Subcutaneous adipose tissue (tissue), 4 donors: ENCODE data around the gene LYPLA2. TPM values are rescaled to one million over a fixed set of nuclear protein-coding genes. Genes with fewer than 3 reads are reported as not detected.

Experiments used
- total RNA-seq, 4 donors: library from RNA; depleted of rRNA; stranded (reverse); fragments of >200 nt; gene quantifications; one replicate each; pipeline ENCODE4 v1.1.0, GENCODE V29; 2016
- TF ChIP-seq, protein P1 (sequence below): fragments of 450-650 bp; IDR thresholded peaks from one replicate; pipeline ENCODE4 v1.5.1; 2016; ENCODE audit warnings: low read depth, mild to moderate bottlenecking, control low read depth, antibody characterized with exemption, moderate library complexity

Gene LYPLA2
- total RNA-seq, 4 donors from 2014 or later: 20.3 to 34.0 (median 27.5) TPM

DNA sequence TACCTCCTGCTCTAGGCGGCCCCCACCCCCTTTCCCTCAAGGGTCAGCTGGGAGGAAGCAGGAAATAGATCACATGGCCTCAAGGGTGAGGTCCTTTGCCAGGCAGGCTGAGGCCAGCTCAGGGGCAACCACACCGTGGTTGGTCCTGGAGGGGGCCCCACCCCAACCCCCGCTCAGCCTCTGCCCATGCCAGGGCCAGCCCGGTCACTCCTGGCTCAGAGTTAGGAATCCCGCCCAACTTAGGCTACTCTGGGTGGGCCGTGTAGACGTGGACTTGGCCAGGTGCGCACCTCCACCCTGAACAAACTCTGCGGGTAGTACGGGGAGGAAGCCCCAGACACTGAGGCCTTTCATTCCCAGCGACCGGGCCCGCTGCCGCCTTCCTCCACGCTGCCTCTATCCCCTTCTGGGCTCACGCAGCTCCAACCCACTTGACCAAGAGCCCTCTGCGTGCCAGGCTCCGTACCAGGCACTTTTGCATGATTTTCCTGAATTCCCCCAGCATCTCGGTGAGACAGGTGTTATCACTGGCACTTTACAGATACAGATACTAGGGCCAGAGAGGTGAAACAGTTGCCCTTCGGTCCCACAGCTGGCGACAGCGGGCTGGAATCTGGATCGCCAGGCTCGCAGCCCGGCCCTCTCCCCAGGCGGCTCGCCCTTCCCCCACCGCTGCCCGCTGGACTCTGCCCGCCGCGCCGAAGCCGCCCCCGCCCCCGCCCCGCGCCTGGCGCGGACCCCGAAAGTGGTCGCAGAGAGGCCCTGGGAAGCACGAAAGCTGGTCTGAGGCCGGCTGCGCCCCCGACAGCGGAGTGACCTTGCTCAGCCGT lies 8.8 kb downstream of the LYPLA2 start:
- TF ChIP-seq, protein P1, sequence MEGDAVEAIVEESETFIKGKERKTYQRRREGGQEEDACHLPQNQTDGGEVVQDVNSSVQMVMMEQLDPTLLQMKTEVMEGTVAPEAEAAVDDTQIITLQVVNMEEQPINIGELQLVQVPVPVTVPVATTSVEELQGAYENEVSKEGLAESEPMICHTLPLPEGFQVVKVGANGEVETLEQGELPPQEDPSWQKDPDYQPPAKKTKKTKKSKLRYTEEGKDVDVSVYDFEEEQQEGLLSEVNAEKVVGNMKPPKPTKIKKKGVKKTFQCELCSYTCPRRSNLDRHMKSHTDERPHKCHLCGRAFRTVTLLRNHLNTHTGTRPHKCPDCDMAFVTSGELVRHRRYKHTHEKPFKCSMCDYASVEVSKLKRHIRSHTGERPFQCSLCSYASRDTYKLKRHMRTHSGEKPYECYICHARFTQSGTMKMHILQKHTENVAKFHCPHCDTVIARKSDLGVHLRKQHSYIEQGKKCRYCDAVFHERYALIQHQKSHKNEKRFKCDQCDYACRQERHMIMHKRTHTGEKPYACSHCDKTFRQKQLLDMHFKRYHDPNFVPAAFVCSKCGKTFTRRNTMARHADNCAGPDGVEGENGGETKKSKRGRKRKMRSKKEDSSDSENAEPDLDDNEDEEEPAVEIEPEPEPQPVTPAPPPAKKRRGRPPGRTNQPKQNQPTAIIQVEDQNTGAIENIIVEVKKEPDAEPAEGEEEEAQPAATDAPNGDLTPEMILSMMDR: no peak

DNA sequence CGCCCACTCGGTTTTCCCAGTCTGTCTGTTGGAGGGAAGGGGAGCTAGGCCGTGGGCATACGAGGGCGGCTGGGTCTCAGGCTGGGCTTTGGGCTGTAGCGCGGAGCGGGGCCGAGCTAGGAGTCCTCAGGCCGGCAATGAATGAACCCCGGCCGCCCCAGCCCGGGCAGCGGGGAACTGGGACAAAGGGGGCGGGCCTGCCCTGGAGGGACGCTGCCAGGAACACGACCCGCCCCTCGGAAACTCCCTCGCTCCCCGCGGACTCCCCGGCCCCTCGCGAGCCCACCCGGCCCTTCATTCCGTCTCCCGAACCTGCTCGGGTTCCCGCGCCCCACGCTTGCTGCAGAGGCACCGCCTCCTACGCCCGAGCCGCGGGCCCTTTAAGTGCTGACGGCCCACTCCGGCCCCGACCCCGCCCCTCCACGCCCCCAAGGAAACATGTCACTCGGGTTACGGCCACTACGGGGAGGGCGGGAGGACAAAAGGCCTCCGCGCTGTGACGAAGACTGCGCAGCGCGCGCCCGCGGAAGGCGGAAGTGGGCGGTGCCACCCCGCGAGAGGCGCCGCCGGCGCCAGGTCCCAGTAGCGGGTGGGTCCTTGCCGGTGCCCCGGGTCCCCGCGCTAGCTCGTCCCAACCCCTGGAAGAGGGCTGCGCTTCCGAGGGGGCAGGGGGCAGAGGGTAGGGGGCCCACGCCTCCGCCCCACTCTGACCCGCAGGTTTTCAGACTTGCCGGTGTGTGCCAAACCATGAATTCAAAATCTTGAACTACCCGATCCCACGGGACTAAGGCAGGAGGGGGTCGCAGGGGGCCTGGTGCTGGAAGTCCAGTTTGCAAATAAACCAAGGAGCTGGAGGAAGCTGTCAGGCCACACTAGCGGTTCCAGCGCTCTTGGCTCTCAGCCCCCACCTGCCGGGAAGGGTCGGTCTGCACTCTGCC lies 9.7 kb downstream of the LYPLA2 start, which contains the start of gene GALE:
Gene GALE (minus strand): TSS at position 355 of the 938 bp plus-strand sequence. CDS start 1,747 bp downstream, outside the sequence.
- TF ChIP-seq, protein P1: no peak

DNA sequence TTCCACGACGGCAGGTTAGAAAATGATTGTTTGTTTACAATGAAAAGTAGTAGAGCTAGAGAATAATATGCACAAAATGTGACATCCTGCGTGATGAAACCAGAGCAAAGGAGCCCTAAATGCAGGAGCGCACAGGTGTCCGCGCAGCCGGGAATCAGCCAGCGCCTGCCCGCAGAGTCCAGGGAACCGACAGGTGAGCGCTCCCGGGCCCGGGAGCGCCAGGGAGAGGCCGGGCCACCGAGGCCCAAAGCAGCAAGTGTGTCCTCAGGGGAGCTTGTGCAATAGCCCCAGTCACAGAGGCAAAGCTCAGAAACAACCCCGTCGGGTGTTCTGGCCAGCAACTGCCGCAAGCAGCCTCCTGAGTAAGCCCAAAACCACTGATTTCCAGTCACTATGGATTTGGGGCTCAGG lies 10.4 kb downstream of the LYPLA2 start:
- TF ChIP-seq, protein P1: no peak

DNA sequence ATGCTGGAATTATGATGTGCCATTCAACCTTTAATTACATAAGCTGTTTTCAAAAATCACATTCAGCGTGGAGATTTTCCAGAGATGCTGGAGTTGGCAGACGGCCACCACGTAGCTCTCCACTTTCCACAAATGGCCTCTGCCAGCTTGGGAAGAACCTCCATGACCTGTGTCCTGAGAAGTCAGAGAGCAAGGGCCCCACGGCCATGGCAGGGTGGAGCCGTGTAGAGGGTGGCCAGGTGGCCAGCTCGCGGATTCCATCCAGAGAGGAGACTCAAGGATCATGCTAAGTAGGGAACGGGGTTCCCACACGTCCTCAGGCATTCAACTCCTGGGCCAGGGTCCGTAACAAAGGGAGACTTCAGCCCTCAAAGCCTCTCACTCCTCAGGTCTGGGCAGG lies 10.9 kb downstream of the LYPLA2 start:
- TF ChIP-seq, protein P1: no peak

DNA sequence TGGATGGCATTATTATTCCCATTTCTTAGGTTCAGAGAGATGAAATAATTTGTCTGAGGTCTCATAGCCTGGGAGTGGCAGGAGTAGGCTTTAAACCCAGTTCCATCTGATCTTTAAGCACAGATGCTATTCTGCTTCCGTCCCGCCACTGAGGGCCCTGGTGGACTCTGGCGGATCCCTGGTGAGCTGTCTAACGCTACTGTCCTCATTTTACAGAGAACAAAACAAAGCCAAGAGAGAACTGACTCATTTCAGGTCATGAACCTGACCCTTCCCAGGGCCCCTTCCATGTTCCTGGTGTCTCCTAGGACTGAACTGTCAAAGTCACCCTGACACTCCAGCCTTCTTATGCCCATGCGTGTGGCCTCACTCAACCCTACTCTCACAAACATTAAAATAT lies 12.7 kb downstream of the LYPLA2 start:
- TF ChIP-seq, protein P1: no peak

DNA sequence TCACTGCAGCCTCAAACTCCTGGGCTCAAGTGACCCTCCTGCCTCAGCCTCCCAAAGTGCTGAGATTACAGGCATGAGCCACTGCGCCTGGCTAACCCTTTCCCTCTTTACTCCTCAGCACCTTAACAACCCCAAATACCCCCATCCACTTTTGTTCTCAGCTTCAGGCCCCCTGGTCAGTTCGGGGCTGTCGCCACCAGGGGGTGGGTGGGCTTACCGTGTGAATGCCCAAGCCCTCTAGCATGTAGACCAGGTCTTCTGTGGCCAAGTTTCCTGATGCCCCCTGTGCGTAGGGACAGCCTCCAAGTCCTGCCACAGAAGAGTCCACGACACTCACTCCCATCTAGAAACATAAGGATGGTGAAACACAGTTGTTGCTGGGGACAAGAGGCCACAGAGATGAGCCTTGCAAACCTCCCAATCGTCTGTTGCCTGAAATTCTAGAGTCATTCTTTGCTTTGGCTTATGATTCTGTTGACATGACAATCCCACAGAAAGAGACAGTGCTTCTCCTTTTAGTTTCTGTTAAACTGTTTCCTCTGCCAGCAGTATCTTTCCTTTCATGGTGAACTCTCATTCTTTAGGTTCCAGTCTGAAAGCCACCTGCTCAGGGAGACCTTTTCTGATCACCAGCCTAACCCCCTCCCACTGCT lies 13.4 kb downstream of the LYPLA2 start:
- TF ChIP-seq, protein P1: no peak
